Panc1 (cell line): ENCODE measurements around the gene NAAA.

Source experiments
- POLR2AphosphoS5 ChIP-seq: IDR thresholded peaks from 2 replicates; pipeline ENCODE4 v1.6.1; 2012; ENCODE audit warnings: mild to moderate bottlenecking, low read depth, low read length, moderate library complexity
- REST ChIP-seq, 2 experiments: IDR thresholded peaks; 2 replicates each; pipeline ENCODE4 v1.6.1; 2011 to 2012; ENCODE audit warnings: low read depth in 2 of 2, control low read depth in 1 of 2, low read length in 1 of 2, mild to moderate bottlenecking in 1 of 2, moderate library complexity in 1 of 2; ENCODE audit not compliant: insufficient read depth in 1 of 2
- SIN3A ChIP-seq: IDR thresholded peaks from 2 replicates; pipeline ENCODE4 v1.6.1; 2012; ENCODE audit warnings: low read depth, mild to moderate bottlenecking, low read length, moderate library complexity, borderline replicate concordance; ENCODE audit not compliant: insufficient read depth
- TCF7L2 ChIP-seq: IDR thresholded peaks from 2 replicates; pipeline ENCODE4 v1.6.1; 2011; ENCODE audit warnings: mild to moderate bottlenecking, low read depth, low read length, inconsistent platforms
- TF ChIP-seq, protein P1 (sequence below): fragments of 450-650 bp; IDR thresholded peaks from 2 replicates; pipeline ENCODE4 v1.5.1; 2017; ENCODE audit warnings: mild to moderate bottlenecking

DNA sequence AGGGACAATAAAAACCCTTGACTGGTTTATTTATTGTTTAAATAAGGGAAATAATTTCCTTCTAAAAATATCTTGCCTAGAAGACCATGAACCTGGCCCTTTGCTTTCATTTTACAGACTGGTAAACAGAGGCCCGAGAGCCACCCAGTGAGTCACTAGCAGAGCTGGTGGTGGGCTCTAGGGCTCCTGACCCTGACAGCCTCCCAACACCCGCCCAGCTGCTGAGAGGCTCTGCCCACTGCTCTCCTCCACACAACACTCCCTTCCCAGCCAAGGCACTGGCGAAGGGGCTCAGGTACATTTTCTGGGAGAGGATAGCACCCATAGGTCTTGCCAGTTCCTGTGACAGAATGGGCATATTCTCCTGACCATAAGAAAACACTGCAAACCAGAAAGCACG is 20.5 kb downstream of the NAAA start:
- no peak for TF ChIP-seq POLR2AphosphoS5
- TF ChIP-seq, protein P1, sequence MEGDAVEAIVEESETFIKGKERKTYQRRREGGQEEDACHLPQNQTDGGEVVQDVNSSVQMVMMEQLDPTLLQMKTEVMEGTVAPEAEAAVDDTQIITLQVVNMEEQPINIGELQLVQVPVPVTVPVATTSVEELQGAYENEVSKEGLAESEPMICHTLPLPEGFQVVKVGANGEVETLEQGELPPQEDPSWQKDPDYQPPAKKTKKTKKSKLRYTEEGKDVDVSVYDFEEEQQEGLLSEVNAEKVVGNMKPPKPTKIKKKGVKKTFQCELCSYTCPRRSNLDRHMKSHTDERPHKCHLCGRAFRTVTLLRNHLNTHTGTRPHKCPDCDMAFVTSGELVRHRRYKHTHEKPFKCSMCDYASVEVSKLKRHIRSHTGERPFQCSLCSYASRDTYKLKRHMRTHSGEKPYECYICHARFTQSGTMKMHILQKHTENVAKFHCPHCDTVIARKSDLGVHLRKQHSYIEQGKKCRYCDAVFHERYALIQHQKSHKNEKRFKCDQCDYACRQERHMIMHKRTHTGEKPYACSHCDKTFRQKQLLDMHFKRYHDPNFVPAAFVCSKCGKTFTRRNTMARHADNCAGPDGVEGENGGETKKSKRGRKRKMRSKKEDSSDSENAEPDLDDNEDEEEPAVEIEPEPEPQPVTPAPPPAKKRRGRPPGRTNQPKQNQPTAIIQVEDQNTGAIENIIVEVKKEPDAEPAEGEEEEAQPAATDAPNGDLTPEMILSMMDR: no peak
- TF ChIP-seq SIN3A: no peak
- TF ChIP-seq REST (IDR thresholded peaks at IDR 0.05; ENCODE audit: insufficient read depth in 1 of 2, low read depth in 2 of 2, low read length in 1 of 2): no peak
- TF ChIP-seq TCF7L2: no peak
